DOHH2 (cell line): Measurements from ENCODE around the gene STAM.
A peak's percentile ranks its signal among the peaks of the same experiment; 100 is the strongest.

ENCODE experiments used
- H3F3A ChIP-seq: fragments of 200-600 bp; sonication (generic), shearing (Covaris generic); 2 replicates; pipeline ENCODE4 v1.6.0; 2016; ENCODE audit warnings: antibody characterized with exemption, mild to moderate bottlenecking; ENCODE audit not compliant: control insufficient read depth, insufficient read depth
- H3K27ac ChIP-seq: fragments of 200-600 bp; sonication (generic); 2 replicates; pipeline ENCODE4 v1.5.1; 2014; ENCODE audit warnings: low read depth, mild to moderate bottlenecking, low read length, moderate library complexity
- H3K27me3 ChIP-seq: fragments of 200-600 bp; sonication (generic); 2 replicates; pipeline ENCODE4 v1.6.1; 2014; ENCODE audit warnings: mild to moderate bottlenecking, low read length, mixed read lengths; ENCODE audit not compliant: control insufficient read depth
- H3K36me3 ChIP-seq: fragments of 200-600 bp; sonication (generic); 2 replicates; pipeline ENCODE4 v1.6.1; 2014; ENCODE audit warnings: mild to moderate bottlenecking, low read length, moderate library complexity, mixed read lengths; ENCODE audit not compliant: control insufficient read depth
- H3K4me1 ChIP-seq: fragments of 200-600 bp; sonication (generic); 2 replicates; pipeline ENCODE4 v1.6.1; 2014; ENCODE audit warnings: mild to moderate bottlenecking, low read length, mixed read lengths; ENCODE audit not compliant: control insufficient read depth
- H3K4me2 ChIP-seq: fragments of 200-600 bp; sonication (generic); 2 replicates; pipeline ENCODE4 v1.6.0; 2014; ENCODE audit warnings: mild to moderate bottlenecking, low read length, moderate library complexity
- H3K4me3 ChIP-seq: fragments of 200-600 bp; sonication (generic); 2 replicates; pipeline ENCODE4 v1.5.1; 2014; ENCODE audit warnings: mild to moderate bottlenecking, low read length, mixed read lengths
- H3K79me2 ChIP-seq: fragments of 200-600 bp; sonication (generic); 2 replicates; pipeline ENCODE4 v1.6.1; 2014; ENCODE audit warnings: mild to moderate bottlenecking, low read length, mixed read lengths; ENCODE audit not compliant: control insufficient read depth
- H3K9me2 ChIP-seq: fragments of 200-600 bp; sonication (generic); replicated peaks from 2 replicates; pipeline ENCODE4 v1.6.1; 2014; ENCODE audit warnings: mild to moderate bottlenecking, low read length, mixed read lengths; ENCODE audit not compliant: control insufficient read depth
- H3K9me3 ChIP-seq: fragments of 200-600 bp; sonication (generic); 2 replicates; pipeline ENCODE4 v1.6.1; 2014; ENCODE audit warnings: antibody characterized with exemption, low read length, mixed read lengths; ENCODE audit not compliant: control insufficient read depth, insufficient read depth
- H4K20me1 ChIP-seq: fragments of 200-600 bp; sonication (generic); 2 replicates; pipeline ENCODE4 v1.6.0; 2014; ENCODE audit warnings: low read depth, mild to moderate bottlenecking, antibody characterized with exemption, low read length, moderate library complexity; ENCODE audit not compliant: control insufficient read depth, insufficient read depth
- EZH2phosphoT487 ChIP-seq: fragments of 200-600 bp; sonication (generic); IDR thresholded peaks from 2 replicates; pipeline ENCODE4 v1.6.1; 2017; ENCODE audit warnings: borderline replicate concordance, mild to moderate bottlenecking, antibody characterized with exemption, low read length, moderate library complexity, mixed read lengths
- TF ChIP-seq, protein P1 (sequence below): fragments of 200-600 bp; sonication (generic); IDR thresholded peaks from one replicate; pipeline ENCODE4 v1.5.1; 2014; ENCODE audit warnings: antibody characterized with exemption, mild to moderate bottlenecking, low read depth, low read length; ENCODE audit not compliant: poor library complexity, severe bottlenecking

The STAM gene

DNA sequence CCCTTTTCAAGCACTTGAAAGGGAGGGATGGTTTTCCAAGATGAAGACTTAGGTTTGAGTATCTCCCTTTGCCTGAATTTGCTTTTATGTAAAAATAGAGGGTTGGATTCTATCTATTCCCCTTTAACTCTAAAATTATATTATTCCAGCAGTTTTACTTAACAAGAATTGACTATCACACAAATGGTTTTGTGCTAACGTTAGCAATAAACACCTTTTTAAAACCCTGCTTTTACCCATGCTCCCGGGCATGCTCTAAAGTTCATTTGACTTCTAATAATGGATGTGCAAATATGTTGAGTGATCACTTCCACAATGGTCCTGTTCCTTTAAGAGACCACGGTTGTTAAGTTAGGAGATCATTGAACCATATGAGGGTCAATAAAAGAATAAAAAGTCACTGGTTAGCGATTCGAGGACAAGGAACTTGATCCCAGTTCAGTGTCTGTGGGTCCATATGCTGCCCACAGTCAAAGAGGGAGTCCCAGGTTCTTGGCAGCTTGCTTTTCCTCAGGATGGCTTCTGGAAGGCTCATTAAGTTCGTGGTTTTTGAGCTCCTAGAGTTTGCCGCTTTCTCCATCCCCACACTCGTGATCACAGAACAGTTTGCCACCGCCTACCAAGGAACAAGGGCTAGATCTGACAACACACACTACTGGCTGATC lies 108.0 kb downstream of the STAM start, which contains the start of gene TMEM236:
Gene TMEM236, plus strand, starts transcription at position 421 of the 665 bp plus-strand sequence. Its CDS starts 95 bp downstream, at position 516.
- Histone ChIP-seq H3K4me1 (peaks cover 8% of the 10 kb centered on the region), H3K36me3 (no peaks in the 10 kb centered on the region), H3K4me2 (no peak within 1 kb of the TSS), H3K79me2 (no peaks in the 10 kb centered on the region), H3K27ac (no peak within 1 kb of the TSS), H3F3A (no peaks in the 10 kb centered on the region), H3K27me3 (no peaks in the 10 kb centered on the region), H3K9me2 (no peaks in the 10 kb centered on the region), H4K20me1 (no peaks in the 10 kb centered on the region), H3K9me3 (no peaks in the 10 kb centered on the region), H3K4me3 (no peak within 1 kb of the TSS)
- TF ChIP-seq, protein P1, sequence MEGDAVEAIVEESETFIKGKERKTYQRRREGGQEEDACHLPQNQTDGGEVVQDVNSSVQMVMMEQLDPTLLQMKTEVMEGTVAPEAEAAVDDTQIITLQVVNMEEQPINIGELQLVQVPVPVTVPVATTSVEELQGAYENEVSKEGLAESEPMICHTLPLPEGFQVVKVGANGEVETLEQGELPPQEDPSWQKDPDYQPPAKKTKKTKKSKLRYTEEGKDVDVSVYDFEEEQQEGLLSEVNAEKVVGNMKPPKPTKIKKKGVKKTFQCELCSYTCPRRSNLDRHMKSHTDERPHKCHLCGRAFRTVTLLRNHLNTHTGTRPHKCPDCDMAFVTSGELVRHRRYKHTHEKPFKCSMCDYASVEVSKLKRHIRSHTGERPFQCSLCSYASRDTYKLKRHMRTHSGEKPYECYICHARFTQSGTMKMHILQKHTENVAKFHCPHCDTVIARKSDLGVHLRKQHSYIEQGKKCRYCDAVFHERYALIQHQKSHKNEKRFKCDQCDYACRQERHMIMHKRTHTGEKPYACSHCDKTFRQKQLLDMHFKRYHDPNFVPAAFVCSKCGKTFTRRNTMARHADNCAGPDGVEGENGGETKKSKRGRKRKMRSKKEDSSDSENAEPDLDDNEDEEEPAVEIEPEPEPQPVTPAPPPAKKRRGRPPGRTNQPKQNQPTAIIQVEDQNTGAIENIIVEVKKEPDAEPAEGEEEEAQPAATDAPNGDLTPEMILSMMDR = no peak
- TF ChIP-seq EZH2phosphoT487 = no peak

GRCh38 chr10:17756557-17757217 lies 112.7 kb downstream of the STAM start:
- H3K9me3 ChIP-seq = no peaks in the 10 kb centered on the region
- no peak overlapping the region for H3K4me3 ChIP-seq
- H3K79me2 ChIP-seq = no peaks in the 10 kb centered on the region
- no peak for TF ChIP-seq EZH2phosphoT487
- TF ChIP-seq, protein P1 = no peak
- no peak overlapping the region for H3K27ac ChIP-seq
- no peaks in the 10 kb centered on the region for H3F3A ChIP-seq
- no peaks in the 10 kb centered on the region for H3K9me2 ChIP-seq
- H3K4me2 ChIP-seq = peak overlapping the region; percentile 26
- peaks cover 12% of the 10 kb centered on the region for H3K4me1 ChIP-seq
- H3K27me3 ChIP-seq = no peaks in the 10 kb centered on the region
- no peaks in the 10 kb centered on the region for H4K20me1 ChIP-seq
- no peaks in the 10 kb centered on the region for H3K36me3 ChIP-seq

GRCh38 chr10:17758200-17758599 lies 114.2 kb downstream of the STAM start:
- no peak overlapping the region for H3K27ac ChIP-seq
- H3K79me2 ChIP-seq = no peaks in the 10 kb centered on the region
- H3K4me2 ChIP-seq = no peak overlapping the region
- H3K4me1 ChIP-seq = peaks cover 8% of the 10 kb centered on the region
- H4K20me1 ChIP-seq = no peaks in the 10 kb centered on the region
- no peaks in the 10 kb centered on the region for H3K36me3 ChIP-seq
- no peaks in the 10 kb centered on the region for H3K9me3 ChIP-seq
- H3K4me3 ChIP-seq = no peak overlapping the region
- TF ChIP-seq EZH2phosphoT487 = no peak
- TF ChIP-seq, protein P1 = no peak
- H3K27me3 ChIP-seq = no peaks in the 10 kb centered on the region
- H3F3A ChIP-seq = no peaks in the 10 kb centered on the region
- H3K9me2 ChIP-seq = no peaks in the 10 kb centered on the region
